ENCODE measurements around the gene USP6. TPM values are rescaled to one million over a fixed set of nuclear protein-coding genes. Genes with fewer than 3 reads are reported as not detected.

USP6 gene
- total RNA-seq, 4 donors from 2014 or later = 0.26 to 0.97 (median 0.63) TPM

DNA sequence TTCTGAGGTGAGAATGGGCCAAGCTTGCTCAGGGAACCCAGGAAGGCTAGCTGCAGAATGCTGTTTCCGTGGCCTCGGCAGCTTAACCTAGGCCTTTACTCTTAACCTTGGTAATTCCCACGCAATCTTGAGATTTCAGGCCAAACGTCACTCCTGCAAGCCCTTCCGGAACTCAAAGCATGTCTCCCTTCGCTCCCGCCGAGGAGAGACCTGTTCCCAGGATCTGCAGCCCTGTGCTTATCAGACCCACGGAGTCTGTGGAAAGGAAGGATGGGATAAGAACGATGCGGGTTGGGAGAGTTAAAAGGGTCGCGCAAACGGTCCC lies 38.1 kb upstream of the USP6 start:
- ATAC-seq (peak; percentile 24 to 32), DNase-seq (no peak)
- Histone ChIP-seq H3K27ac (peak overlapping the region; percentile 91 to 98 (median 97)), H3K9me3 (peaks cover 0 to 3% (median 0%) of the 10 kb centered on the region in 3 donors), H3K27me3 (no peaks in the 10 kb centered on the region), H3K4me1 (peaks cover 17 to 19% of the 10 kb centered on the region in 2 donors), H3K4me3 (peak overlapping the region; percentile 88 to 98 (median 94)), H3K36me3 (peaks cover 0 to 12% of the 10 kb centered on the region in 2 donors)
- intact Hi-C loops (cut with DNase I; ENCODE audit: low total_unique reads) = loop anchor here (1.0 kb wide), 2 partner anchors 35 to 114 kb away; partner anchors contain the start of gene ZNF594
- in situ Hi-C loops (cut with MboI; ENCODE audit: low sequenced_read_pairs in 4 of 4) = no loop called here
- no peak for TF ChIP-seq POLR2A (IDR thresholded peaks at IDR 0.05)
- TF ChIP-seq, protein P1, sequence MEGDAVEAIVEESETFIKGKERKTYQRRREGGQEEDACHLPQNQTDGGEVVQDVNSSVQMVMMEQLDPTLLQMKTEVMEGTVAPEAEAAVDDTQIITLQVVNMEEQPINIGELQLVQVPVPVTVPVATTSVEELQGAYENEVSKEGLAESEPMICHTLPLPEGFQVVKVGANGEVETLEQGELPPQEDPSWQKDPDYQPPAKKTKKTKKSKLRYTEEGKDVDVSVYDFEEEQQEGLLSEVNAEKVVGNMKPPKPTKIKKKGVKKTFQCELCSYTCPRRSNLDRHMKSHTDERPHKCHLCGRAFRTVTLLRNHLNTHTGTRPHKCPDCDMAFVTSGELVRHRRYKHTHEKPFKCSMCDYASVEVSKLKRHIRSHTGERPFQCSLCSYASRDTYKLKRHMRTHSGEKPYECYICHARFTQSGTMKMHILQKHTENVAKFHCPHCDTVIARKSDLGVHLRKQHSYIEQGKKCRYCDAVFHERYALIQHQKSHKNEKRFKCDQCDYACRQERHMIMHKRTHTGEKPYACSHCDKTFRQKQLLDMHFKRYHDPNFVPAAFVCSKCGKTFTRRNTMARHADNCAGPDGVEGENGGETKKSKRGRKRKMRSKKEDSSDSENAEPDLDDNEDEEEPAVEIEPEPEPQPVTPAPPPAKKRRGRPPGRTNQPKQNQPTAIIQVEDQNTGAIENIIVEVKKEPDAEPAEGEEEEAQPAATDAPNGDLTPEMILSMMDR (IDR thresholded peaks at IDR 0.05 in 4 of 5, conservative IDR thresholded peaks at IDR 0.05 in 1 of 5) = no peak

DNA sequence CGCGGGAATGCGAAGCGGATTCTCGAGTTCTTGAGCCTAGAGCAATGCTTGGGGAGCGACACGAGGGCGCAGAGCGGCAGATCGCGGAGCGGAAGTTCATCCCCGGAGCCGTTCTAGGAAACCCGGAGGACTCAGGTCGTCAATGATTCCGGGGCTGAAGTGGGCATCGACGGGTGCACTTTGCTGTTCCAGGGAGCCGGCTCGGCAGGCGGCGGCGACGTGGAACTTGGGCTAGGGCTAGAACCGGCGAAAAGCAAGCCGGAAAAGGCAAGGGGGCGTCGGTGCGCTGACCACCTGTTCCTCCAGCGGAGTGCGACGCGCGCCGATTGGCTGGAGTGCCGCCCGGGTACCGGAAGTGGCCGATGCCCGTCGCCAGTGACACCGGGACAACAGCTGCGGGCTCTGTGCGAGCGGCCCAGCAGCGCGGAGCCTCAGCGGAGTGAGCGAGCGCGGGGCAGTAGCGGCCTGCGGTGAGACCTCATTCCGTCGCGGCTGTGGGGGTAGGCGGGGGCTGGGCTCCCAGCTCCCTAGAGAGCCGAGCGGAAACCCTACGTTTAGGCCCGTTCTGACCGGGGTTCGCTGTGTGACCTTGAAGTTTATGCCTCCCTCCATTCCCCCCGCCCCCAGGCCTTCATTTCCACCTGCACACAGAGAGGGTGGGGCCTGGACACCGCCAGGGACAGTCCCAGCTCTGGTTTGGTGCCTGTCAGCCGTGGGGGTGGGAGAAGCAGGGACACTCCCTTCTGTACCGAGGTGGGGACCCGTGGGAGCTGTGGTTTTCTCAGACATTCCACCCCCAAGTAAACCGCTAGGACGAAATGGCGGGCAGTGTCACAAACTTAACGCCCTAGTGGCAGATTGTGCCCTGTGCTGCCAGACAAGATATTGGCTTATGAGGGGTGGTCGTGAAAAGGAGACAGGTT lies 37.5 kb upstream of the USP6 start, which contains the start of gene ZFP3:
Gene ZFP3, plus strand, starts transcription at position 362 of the 923 bp plus-strand sequence. CDS start 13,038 bp downstream, outside the sequence.
- TF ChIP-seq, protein P1 (IDR thresholded peaks at IDR 0.05 in 4 of 5, conservative IDR thresholded peaks at IDR 0.05 in 1 of 5) = peak in 2 of 5 experiments; percentile 3 to 31
- peak; percentile 85 to 90 for TF ChIP-seq POLR2A (IDR thresholded peaks at IDR 0.05)
- H3K36me3 ChIP-seq = peaks cover 0 to 18% of the 10 kb centered on the region in 2 donors
- ATAC-seq = peak; percentile 98
- in situ Hi-C loops (cut with MboI; ENCODE audit: low sequenced_read_pairs in 4 of 4) = no loop called here
- intact Hi-C loops (cut with DNase I; ENCODE audit: low total_unique reads) = loop anchor here (1.0 kb wide), 2 partner anchors 34 to 113 kb away; partner anchors contain the start of gene ZNF594
- H3K9me3 ChIP-seq = peaks cover 0 to 10% (median 0%) of the 10 kb centered on the region in 3 donors
- H3K27ac ChIP-seq = peak within 1 kb of the TSS; percentile 91 to 98 (median 97)
- H3K4me1 ChIP-seq = peaks cover 17 to 19% of the 10 kb centered on the region in 2 donors
- peak within 1 kb of the TSS; percentile 88 to 98 (median 94) for H3K4me3 ChIP-seq
- peak; percentile 81 to 89 for DNase-seq
- no peaks in the 10 kb centered on the region for H3K27me3 ChIP-seq

DNA sequence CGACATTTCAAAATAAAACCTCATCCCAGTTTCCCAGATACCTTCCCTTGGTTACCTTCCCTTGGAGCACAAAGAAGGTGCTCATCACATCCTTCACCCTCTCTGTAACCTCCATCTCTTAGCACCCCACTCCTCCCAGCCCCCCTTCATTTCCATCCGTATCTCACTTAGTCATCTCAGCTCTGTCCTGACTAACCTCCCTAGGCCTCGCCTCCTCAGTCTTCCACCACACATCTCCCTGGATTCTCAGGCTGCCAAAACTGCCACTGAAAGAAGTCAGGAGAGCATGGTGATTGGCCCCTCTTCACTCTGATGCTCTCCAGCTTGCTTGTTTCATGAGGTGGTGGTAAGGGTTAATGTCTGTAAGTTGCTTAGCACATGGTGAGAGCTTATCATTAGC lies 35.2 kb upstream of the USP6 start:
- DNase-seq = no peak
- Histone ChIP-seq H3K9me3 (peaks cover 0 to 15% (median 0%) of the 10 kb centered on the region in 3 donors), H3K27me3 (no peaks in the 10 kb centered on the region), H3K27ac (no peak overlapping the region), H3K4me3 (no peak overlapping the region), H3K36me3 (peaks cover 0 to 36% of the 10 kb centered on the region in 2 donors), H3K4me1 (peaks cover 17 to 19% of the 10 kb centered on the region in 2 donors)
- intact Hi-C loops (cut with DNase I; ENCODE audit: low total_unique reads) (no loop called here), in situ Hi-C loops (cut with MboI; ENCODE audit: low sequenced_read_pairs in 4 of 4) (no loop called here)
- TF ChIP-seq, protein P1 (IDR thresholded peaks at IDR 0.05 in 4 of 5, conservative IDR thresholded peaks at IDR 0.05 in 1 of 5) = no peak
- no peak for TF ChIP-seq POLR2A (IDR thresholded peaks at IDR 0.05)
- no peak for ATAC-seq

DNA sequence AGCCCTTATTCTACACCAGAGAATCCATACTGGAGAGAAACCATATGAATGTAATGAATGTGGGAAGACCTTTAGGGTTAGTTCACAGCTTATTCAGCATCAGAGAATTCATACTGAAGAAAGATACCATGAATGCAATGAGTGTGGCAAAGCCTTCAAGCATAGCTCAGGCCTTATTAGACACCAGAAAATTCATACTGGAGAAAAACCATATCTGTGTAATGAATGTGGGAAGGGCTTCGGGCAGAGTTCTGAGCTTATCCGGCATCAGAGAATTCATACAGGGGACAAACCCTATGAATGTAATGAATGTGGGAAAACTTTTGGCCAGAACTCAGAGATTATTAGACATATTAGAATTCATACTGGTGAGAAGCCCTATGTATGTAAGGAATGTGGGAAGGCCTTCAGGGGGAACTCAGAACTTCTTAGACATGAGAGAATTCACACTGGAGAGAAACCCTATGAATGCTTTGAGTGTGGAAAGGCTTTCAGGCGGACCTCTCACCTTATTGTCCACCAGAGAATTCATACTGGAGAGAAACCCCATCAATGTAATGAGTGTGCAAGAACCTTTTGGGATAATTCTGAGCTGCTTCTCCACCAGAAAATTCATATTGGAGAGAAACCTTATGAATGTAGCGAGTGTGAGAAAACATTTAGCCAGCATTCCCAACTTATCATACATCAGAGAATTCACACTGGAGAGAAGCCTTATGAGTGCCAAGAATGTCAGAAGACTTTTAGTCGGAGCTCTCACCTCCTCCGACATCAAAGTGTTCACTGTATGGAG lies 23.4 kb upstream of the USP6 start:
- Histone ChIP-seq H3K4me1 (peaks cover 0 to 3% of the 10 kb centered on the region in 2 donors), H3K9me3 (peaks cover 13 to 87% (median 62%) of the 10 kb centered on the region in 3 donors), H3K4me3 (peak overlapping the region in 1 of 4 donors; percentile 12), H3K36me3 (peaks cover 29 to 69% of the 10 kb centered on the region in 2 donors), H3K27me3 (no peaks in the 10 kb centered on the region), H3K27ac (no peak overlapping the region)
- no peak for TF ChIP-seq POLR2A (IDR thresholded peaks at IDR 0.05)
- TF ChIP-seq, protein P1 (IDR thresholded peaks at IDR 0.05 in 4 of 5, conservative IDR thresholded peaks at IDR 0.05 in 1 of 5) = no peak
- no peak for ATAC-seq
- intact Hi-C loops (cut with DNase I; ENCODE audit: low total_unique reads) (no loop called here), in situ Hi-C loops (cut with MboI; ENCODE audit: low sequenced_read_pairs in 4 of 4) (no loop called here)
- DNase-seq = no peak
